ENCODE results near the gene ROR1.

ROR1 gene

GRCh38 chr1:64135462-64136223 lies 361.8 kb downstream of the ROR1 start:
- no peak for DNase-seq (ENCODE audit: low read depth, low spot score)

GRCh38 chr1:64136296-64136695 lies 362.5 kb downstream of the ROR1 start:
- DNase-seq (ENCODE audit: low read depth, low spot score) = no peak

- DNase-seq (ENCODE audit: low read depth, low spot score) = no peak
These were observed 363.1 kb downstream of the ROR1 start for GRCh38 chr1:64136752-64137411.

- no peak for DNase-seq (ENCODE audit: low read depth, low spot score)
These were observed 363.6 kb downstream of the ROR1 start for GRCh38 chr1:64137412-64137803.

- DNase-seq (ENCODE audit: low read depth, low spot score) = no peak
These were observed 366.1 kb downstream of the ROR1 start for GRCh38 chr1:64139877-64140276.

GRCh38 chr1:64140596-64140995 lies 366.8 kb downstream of the ROR1 start:
- DNase-seq (ENCODE audit: low read depth, low spot score) = no peak

GRCh38 chr1:64147045-64147724 lies 373.4 kb downstream of the ROR1 start:
- no peak for DNase-seq (ENCODE audit: low read depth, low spot score)

- no peak for DNase-seq (ENCODE audit: low read depth, low spot score)
These were observed 373.9 kb downstream of the ROR1 start for GRCh38 chr1:64147759-64148158.

- no peak for DNase-seq (ENCODE audit: low read depth, low spot score)
These were observed 376.4 kb downstream of the ROR1 start for GRCh38 chr1:64150266-64150665.

GRCh38 chr1:64150729-64151230 lies 377.0 kb downstream of the ROR1 start:
- DNase-seq (ENCODE audit: low read depth, low spot score) = no peak

GRCh38 chr1:64155278-64155677 lies 381.5 kb downstream of the ROR1 start:
- DNase-seq (ENCODE audit: low read depth, low spot score) = no peak

- no peak for DNase-seq (ENCODE audit: low read depth, low spot score)
These were observed 387.6 kb downstream of the ROR1 start for GRCh38 chr1:64161357-64161941.

- DNase-seq (ENCODE audit: low read depth, low spot score) = no peak
These were observed 388.3 kb downstream of the ROR1 start for GRCh38 chr1:64162151-64162550.

- DNase-seq (ENCODE audit: low read depth, low spot score) = no peak
These were observed 389.0 kb downstream of the ROR1 start for GRCh38 chr1:64162804-64163203.

GRCh38 chr1:64163431-64163830 lies 389.6 kb downstream of the ROR1 start:
- DNase-seq (ENCODE audit: low read depth, low spot score) = no peak

GRCh38 chr1:64163970-64164369 lies 390.2 kb downstream of the ROR1 start:
- DNase-seq (ENCODE audit: low read depth, low spot score) = no peak

GRCh38 chr1:64166629-64167028 lies 392.8 kb downstream of the ROR1 start:
- DNase-seq (ENCODE audit: low read depth, low spot score) = no peak

- DNase-seq (ENCODE audit: low read depth, low spot score) = no peak
These were observed 393.4 kb downstream of the ROR1 start for GRCh38 chr1:64167176-64167575.

GRCh38 chr1:64171246-64171645 lies 397.4 kb downstream of the ROR1 start:
- no peak for DNase-seq (ENCODE audit: low read depth, low spot score)

GRCh38 chr1:64171797-64172281 lies 398.0 kb downstream of the ROR1 start:
- no peak for DNase-seq (ENCODE audit: low read depth, low spot score)

GRCh38 chr1:64172458-64172983 lies 398.7 kb downstream of the ROR1 start:
- DNase-seq (ENCODE audit: low read depth, low spot score) = no peak
